IMR-90 (cell line): ENCODE data around the gene MEF2D. TPM values are rescaled to one million over a fixed set of nuclear protein-coding genes. Genes with fewer than 3 reads are reported as not detected.

Source experiments
- ATAC-seq: fragments of 200-7000 bp; cut with Tn5 transposase; 2 replicates; pipeline ENCODE4 v1.9.1; 2020; ENCODE audit warnings: low read depth, mild to moderate bottlenecking, moderate library complexity
- BruUV-seq: library from RNA; stranded (reverse); fragments of 400-500 nt; replicated peaks from 2 replicates; lab custom pipeline; 2021; lab: Mats Ljungman, UMichigan
- CTCF ChIA-PET: fragments of 300-600 bp; formaldehyde crosslinking; extraction: SDS; loops from one replicate; lab custom pipeline; 2021; ENCODE audit warnings: antibody characterized with exemption; lab: Yijun Ruan, JAX
- POLR2A ChIA-PET: fragments of 300-600 bp; sonication (Branson Sonifier 250); formaldehyde crosslinking; loops from one replicate; lab custom pipeline; 2022; ENCODE audit warnings: antibody characterized with exemption; ENCODE audit not compliant: unreplicated experiment; lab: Charles Lee
- DNase-seq: peaks from one replicate; pipeline ENCODE4 v3.0.0; 2013
- H2AFZ ChIP-seq: replicated peaks from 2 replicates; pipeline ENCODE3; 2013; ENCODE audit warnings: low read length, mild to moderate bottlenecking; ENCODE audit not compliant: poor library complexity
- H2AK5ac ChIP-seq: 2 replicates; pipeline ENCODE4 v1.6.1; 2013; ENCODE audit warnings: low read depth, low read length, inconsistent platforms
- H2AK9ac ChIP-seq: replicated peaks from 2 replicates; pipeline ENCODE3; 2013; ENCODE audit warnings: mild to moderate bottlenecking, low read depth, low read length, moderate library complexity; ENCODE audit not compliant: poor library complexity
- H2BK120ac ChIP-seq: 2 replicates; pipeline ENCODE4 v1.6.1; 2013; ENCODE audit warnings: low read depth, low read length, inconsistent platforms
- H2BK15ac ChIP-seq: 3 replicates; pipeline ENCODE4 v1.6.1; 2013; ENCODE audit warnings: low read depth, low read length, inconsistent platforms
- H2BK20ac ChIP-seq: 2 replicates; pipeline ENCODE4 v1.6.1; 2013; ENCODE audit warnings: low read depth, mild to moderate bottlenecking, inconsistent platforms, low read length, moderate library complexity
- H2BK5ac ChIP-seq: 2 replicates; pipeline ENCODE4 v1.6.1; 2013; ENCODE audit warnings: mild to moderate bottlenecking, low read depth, low read length, inconsistent platforms; ENCODE audit not compliant: poor library complexity, severe bottlenecking
- H3K14ac ChIP-seq: replicated peaks from 2 replicates; pipeline ENCODE4 v1.6.1; 2013; ENCODE audit warnings: low read depth, low read length, inconsistent platforms
- H3K18ac ChIP-seq: 2 replicates; pipeline ENCODE4 v1.6.1; 2013; ENCODE audit warnings: low read depth, low read length, control low read depth
- H3K23ac ChIP-seq: 2 replicates; pipeline ENCODE4 v1.6.1; 2013; ENCODE audit warnings: low read depth, low read length, inconsistent platforms
- H3K27ac ChIP-seq: 2 replicates; pipeline ENCODE4 v1.5.1; 2013; ENCODE audit warnings: mild to moderate bottlenecking, control low read depth, low read length; ENCODE audit not compliant: insufficient read depth
- H3K27me3 ChIP-seq: 2 replicates; pipeline ENCODE4 v1.6.1; 2013; ENCODE audit warnings: low read length; ENCODE audit not compliant: control insufficient read depth, insufficient read depth
- H3K36me3 ChIP-seq: 2 replicates; pipeline ENCODE4 v1.6.1; 2013; ENCODE audit warnings: low read length, mixed read lengths; ENCODE audit not compliant: control insufficient read depth, insufficient read depth
- H3K4ac ChIP-seq: 2 replicates; pipeline ENCODE4 v1.6.1; 2013; ENCODE audit warnings: low read depth, low read length, inconsistent platforms
- H3K4me1 ChIP-seq: 2 replicates; pipeline ENCODE4 v1.6.1; 2013; ENCODE audit warnings: low read length, mixed read lengths; ENCODE audit not compliant: control insufficient read depth, insufficient read depth
- H3K4me2 ChIP-seq: 2 replicates; pipeline ENCODE4 v1.6.1; 2013; ENCODE audit warnings: low read depth, mild to moderate bottlenecking, control low read depth, low read length, moderate library complexity
- H3K4me3 ChIP-seq: 2 replicates; pipeline ENCODE4 v1.5.1; 2013; ENCODE audit warnings: low read depth, mild to moderate bottlenecking, control low read depth, low read length, moderate library complexity; ENCODE audit not compliant: insufficient read depth
- H3K56ac ChIP-seq: 2 replicates; pipeline ENCODE4 v1.6.1; 2013; ENCODE audit warnings: low read length, inconsistent platforms; ENCODE audit not compliant: insufficient read depth; ENCODE audit errors: extremely low read depth
- H3K79me1 ChIP-seq, 2 experiments: 2 replicates each; pipeline ENCODE4 v1.6.1; 2013; ENCODE audit warnings: low read length in 2 of 2, inconsistent platforms in 1 of 2, low read depth in 1 of 2
- H3K9ac ChIP-seq: 2 replicates; pipeline ENCODE4 v1.6.1; 2013; ENCODE audit warnings: low read depth, low read length, control low read depth
- H3K9me1 ChIP-seq: 2 replicates; pipeline ENCODE4 v1.6.1; 2013; ENCODE audit warnings: low read length, inconsistent platforms; ENCODE audit not compliant: insufficient read depth
- H3K9me3 ChIP-seq: 2 replicates; pipeline ENCODE4 v1.6.1; 2013; ENCODE audit warnings: low read length; ENCODE audit not compliant: control insufficient read depth, insufficient read depth
- H4K20me1 ChIP-seq: 2 replicates; pipeline ENCODE4 v1.6.1; 2013; ENCODE audit warnings: low read length, inconsistent platforms; ENCODE audit not compliant: insufficient read depth
- H4K5ac ChIP-seq: 2 replicates; pipeline ENCODE4 v1.6.1; 2013; ENCODE audit warnings: mild to moderate bottlenecking, low read depth, low read length, control low read depth
- H4K8ac ChIP-seq, 2 experiments: 2 replicates each; pipeline ENCODE4 v1.6.1; 2013; ENCODE audit warnings: low read depth in 2 of 2, low read length in 2 of 2, control low read depth in 1 of 2, inconsistent platforms in 1 of 2
- H4K91ac ChIP-seq: 2 replicates; pipeline ENCODE4 v1.6.1; 2013; ENCODE audit warnings: low read depth, low read length, inconsistent platforms; ENCODE audit not compliant: insufficient read depth
- BHLHE40 ChIP-seq: fragments of 150-350 bp; IDR thresholded peaks from 2 replicates; pipeline ENCODE4 v1.6.1; 2016; ENCODE audit warnings: mild to moderate bottlenecking, low read depth, low read length
- CHD1 ChIP-seq: IDR thresholded peaks from 2 replicates; pipeline ENCODE4 v1.6.1; 2012; ENCODE audit warnings: low read depth, low read length, improper control_type of control experiment
- NFE2L2 ChIP-seq: fragments of 150-350 bp; IDR thresholded peaks from 2 replicates; pipeline ENCODE4 v1.6.1; 2016; ENCODE audit warnings: low read depth, mild to moderate bottlenecking, low read length
- POLR2A ChIP-seq: IDR thresholded peaks from 2 replicates; pipeline ENCODE4 v1.6.1; 2012; ENCODE audit warnings: mild to moderate bottlenecking, low read depth, low read length
- WGBS, 2 experiments: methylation state at CpG; one replicate each; pipeline versions ENCODE4 v1.1.5 to v1.1.7; 2013; ENCODE audit warnings: missing lambda C conversion rate in 2 of 2; ENCODE audit not compliant: insufficient read length in 1 of 2; ENCODE audit errors: extremely low coverage in 2 of 2; 5-methylcytosine and 5-hydroxymethylcytosine counted together
- dilution Hi-C: fragments of 300-500 bp; cut with HindIII; formaldehyde crosslinking; loops from one replicate; pipeline ENCODE4 v1.14.3; 2018; ENCODE audit warnings: low sequenced_read_pairs; ENCODE audit not compliant: unreplicated experiment
- in situ Hi-C: fragments of 300-500 bp; cut with MboI; formaldehyde crosslinking; loops from 3 replicates; pipeline ENCODE4 v1.14.3; 2019; ENCODE audit warnings: low sequenced_read_pairs, inconsistent platforms, mixed read lengths
- intact Hi-C: fragments of 100-400 bp; cut with micrococcal nuclease; formaldehyde crosslinking; loops from 2 replicates; pipeline ENCODE4 v1.10.0; 2022
- polyA plus RNA-seq, 3 experiments: library from polyadenylated mRNA; depleted of rRNA; stranded (reverse); fragments of >200 nt; gene quantifications; 2 replicates each; pipeline ENCODE4 v1.2.3, GENCODE V29; 2012; ENCODE audit warnings: low replicate concordance in 1 of 3
- total RNA-seq: library from RNA; depleted of rRNA; stranded (reverse); fragments of >200 nt; gene quantifications from 2 replicates; pipeline ENCODE4 v1.2.3, GENCODE V29; 2012

The MEF2D gene
- total and polyA plus RNA-seq, 2 of the 4 experiments (the other 2 are of a cell fraction), result 2.9 to 20.0 TPM

DNA sequence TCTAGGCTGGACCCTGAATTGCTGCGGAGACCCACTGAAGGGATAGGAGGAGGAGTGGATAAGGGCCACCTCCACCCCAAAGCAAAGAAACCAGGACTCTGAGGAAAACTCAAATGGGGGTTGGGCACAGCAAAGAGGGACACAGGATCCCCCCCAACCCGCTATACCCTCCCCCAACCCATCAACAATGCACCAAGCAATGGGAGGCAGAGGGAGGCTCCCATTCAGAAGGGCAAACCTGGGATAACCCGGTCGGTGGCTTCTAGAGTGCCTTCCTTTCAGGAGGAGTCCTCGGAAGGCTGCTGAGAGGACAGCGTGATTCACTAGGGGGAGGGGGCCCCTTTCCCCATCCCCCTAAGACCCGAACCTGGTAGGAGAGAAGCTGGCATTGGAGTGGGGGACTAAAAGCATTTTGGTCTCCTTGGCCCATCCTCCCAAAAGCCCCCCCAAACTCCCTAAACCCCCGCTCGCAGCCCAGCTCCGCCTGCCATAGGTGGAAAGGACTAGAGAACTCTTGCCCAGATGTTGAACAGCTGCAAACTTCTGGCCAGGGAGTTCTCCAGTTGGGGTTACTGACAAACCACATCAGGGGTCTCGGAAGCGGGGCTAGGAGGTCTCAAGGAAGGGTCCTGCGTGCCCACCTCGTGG, 1.3 kb downstream of the MEF2D start:
- Histone ChIP-seq H3K9ac (peak overlapping the region; percentile 75), H3K36me3 (peaks cover 5% of the 10 kb centered on the region; the same call in 1 of the 2 replicates), H3K79me1 (peaks cover 8 to 71% of the 10 kb centered on the region in 2 experiments; a peak in 3 of 4 replicates), H3K23ac (peak overlapping the region; percentile 79), H3K9me3 (no peaks in the 10 kb centered on the region), H3K27ac (peak overlapping the region; percentile 86), H3K18ac (no peak overlapping the region), H3K56ac (peak overlapping the region; percentile 5; the same call in 1 of the 2 replicates), H2BK5ac (peak overlapping the region; percentile 94), H3K27me3 (no peaks in the 10 kb centered on the region), H3K14ac (peak overlapping the region; percentile 85), H3K4me3 (peak overlapping the region; percentile 92), H4K8ac (peak overlapping the region in 1 of 2 experiments; percentile 64; a peak in 1 of 4 replicates), H2BK20ac (no peak overlapping the region), H2BK15ac (no peak overlapping the region), H3K4me1 (peaks cover 50% of the 10 kb centered on the region), H2BK120ac (peak overlapping the region; percentile 48; the same call in 1 of the 2 replicates), H3K4me2 (peak overlapping the region; percentile 89), H2AK9ac (peak overlapping the region; percentile 93), H4K5ac (no peak overlapping the region), H3K9me1 (peaks cover 45% of the 10 kb centered on the region), H2AFZ (peak overlapping the region; percentile 1), H3K4ac (peak overlapping the region; percentile 83), H4K91ac (0 out of 2 replicates have a peak overlapping the region, but pooled peaks have one; percentile 8), H2AK5ac (peak overlapping the region; percentile 95), H4K20me1 (peaks cover 61% of the 10 kb centered on the region)
- POLR2A ChIA-PET, result no interaction called here
- 0% methylated on average over 1 of the region's 14 CpGs; no CpG with 5 or more reads in 1 of the 2 experiments for WGBS, 2 experiments
- intact Hi-C loops (loop anchor here (2.0 kb wide), 1 partner anchor 71 kb away; no protein-coding TSS in a partner anchor), in situ Hi-C loops (no loop called here), dilution Hi-C loops (no loop called here)
- CTCF ChIA-PET, result interaction anchor here (1.8 kb wide), 1 partner anchor 19 kb away, joined by 6 read pairs; no protein-coding TSS in a partner anchor
- BruUV-seq, result no TSS peak
- DNase-seq (no peak), ATAC-seq (no peak)
- TF ChIP-seq POLR2A, result peak; percentile 9; the same call in 1 of the 2 replicates
- 0 out of 2 replicates have a peak, but pooled peaks have one; percentile 51 for TF ChIP-seq CHD1
- TF ChIP-seq NFE2L2, result no peak
- TF ChIP-seq BHLHE40, result no peak
